CD1c-positive myeloid dendritic cell (primary cell): Measurements from ENCODE around the gene PAM.
A peak's percentile ranks its signal among the peaks of the same experiment; 100 is the strongest.

Experiments
- DNase-seq: peaks from one replicate; pipeline ENCODE4 v3.0.0-alpha.2; 2016; ENCODE audit errors: extremely low spot score

Gene PAM

GRCh38 chr5:102933721-102934459 is 178.8 kb downstream of the PAM start:
- DNase-seq = no peak

GRCh38 chr5:102937894-102938293 is 182.8 kb downstream of the PAM start:
- no peak for DNase-seq

- DNase-seq = no peak
These were observed 186.0 kb downstream of the PAM start for GRCh38 chr5:102941111-102941510.

GRCh38 chr5:102946414-102946813 is 191.3 kb downstream of the PAM start:
- DNase-seq = no peak

DNA sequence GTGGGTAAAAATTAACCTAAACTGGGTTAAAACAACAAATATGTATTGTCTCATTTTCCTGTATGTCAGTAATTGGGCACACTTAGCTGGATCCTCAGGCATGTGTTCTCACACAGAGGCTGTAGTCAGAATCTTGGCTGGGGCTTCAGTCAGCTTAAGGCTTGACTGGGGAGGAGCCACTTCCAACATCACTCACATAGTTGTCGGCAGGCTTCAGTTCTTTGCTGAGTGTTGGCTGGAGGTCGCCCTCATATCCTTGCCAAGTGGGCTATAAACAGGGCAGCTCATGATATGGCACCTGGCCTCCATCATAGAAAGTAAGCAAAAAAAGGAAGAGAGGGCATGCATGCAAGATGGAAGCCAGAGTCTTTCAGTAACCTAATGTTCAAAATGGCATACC is 191.9 kb downstream of the PAM start:
- DNase-seq = no peak

DNA sequence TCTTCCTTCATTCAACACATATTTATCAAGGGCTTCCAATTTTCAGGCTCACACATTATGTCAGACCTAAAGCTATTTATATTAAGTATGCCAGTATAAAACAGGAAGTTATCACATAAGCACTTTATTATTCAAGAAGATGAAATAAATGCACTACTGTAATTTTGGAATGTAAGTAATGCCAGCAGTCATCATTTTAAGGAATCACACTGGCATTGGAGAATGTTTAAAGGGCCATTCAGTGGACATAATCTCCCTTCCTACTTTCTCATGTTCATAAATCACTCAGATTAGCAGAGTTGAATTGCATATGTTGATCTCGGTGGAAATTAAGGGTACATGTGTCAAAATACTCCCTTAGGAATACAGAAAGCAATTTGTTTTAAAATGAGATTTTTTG is 200.4 kb downstream of the PAM start:
- DNase-seq = no peak

DNA sequence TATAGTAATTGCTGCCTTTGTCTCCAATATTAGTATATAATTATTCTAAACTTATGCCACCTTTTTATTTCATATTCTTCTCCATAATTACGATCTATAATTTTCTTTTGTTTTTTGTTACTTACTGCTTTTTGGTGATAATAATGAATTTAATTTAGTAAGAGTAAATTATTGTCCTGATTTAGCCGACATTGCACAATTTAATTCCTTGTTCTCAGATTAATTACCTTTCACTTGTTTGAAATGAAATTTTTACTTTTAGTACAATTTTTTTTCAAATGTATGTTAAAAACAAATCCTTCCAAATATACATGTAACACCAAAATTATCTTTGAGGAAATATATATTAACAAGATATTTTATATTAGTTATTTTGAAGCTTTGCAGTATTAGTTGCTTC is 201.5 kb downstream of the PAM start:
- DNase-seq = no peak

DNA sequence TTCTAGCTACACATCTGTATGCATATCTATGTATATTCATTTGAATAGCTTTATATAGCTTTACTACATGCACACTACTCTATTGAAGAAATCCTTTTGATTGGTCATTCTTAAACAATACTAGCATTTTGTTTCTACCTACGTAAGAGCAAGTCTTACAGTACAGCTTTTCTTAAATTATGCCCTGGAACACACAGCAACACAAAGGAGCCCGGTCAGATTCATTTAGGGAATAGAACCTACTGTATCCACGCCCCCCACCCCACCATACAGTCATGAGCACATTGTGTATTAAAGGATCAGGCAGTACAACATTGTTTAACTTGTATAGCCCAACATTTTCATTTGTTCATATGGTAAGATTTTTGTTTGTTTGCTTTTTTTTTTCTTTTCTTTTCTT is 202.0 kb downstream of the PAM start:
- DNase-seq = no peak

GRCh38 chr5:102958481-102959011 is 203.4 kb downstream of the PAM start:
- DNase-seq = no peak

- DNase-seq = no peak
These were observed 203.9 kb downstream of the PAM start for GRCh38 chr5:102959055-102959454.

DNA sequence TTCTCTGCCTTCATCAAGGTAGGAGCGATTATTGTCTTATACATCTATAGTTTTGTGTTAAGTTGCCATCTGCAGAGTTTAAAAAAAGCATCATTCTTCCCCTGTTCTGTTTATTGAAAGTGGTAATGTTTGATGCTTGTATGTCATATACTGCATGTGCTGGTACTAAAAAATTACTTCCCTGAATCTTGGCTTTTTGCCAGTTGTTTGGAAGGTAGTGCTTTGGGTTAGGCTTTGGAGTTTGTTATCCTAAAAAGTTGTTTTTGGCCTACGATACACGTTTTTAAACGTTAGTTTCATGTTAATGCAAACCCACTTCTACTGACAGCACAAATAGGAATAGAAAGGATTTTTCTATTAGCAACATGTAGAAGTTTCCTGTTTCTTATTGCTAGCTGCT is 206.6 kb downstream of the PAM start:
- DNase-seq = no peak

DNA sequence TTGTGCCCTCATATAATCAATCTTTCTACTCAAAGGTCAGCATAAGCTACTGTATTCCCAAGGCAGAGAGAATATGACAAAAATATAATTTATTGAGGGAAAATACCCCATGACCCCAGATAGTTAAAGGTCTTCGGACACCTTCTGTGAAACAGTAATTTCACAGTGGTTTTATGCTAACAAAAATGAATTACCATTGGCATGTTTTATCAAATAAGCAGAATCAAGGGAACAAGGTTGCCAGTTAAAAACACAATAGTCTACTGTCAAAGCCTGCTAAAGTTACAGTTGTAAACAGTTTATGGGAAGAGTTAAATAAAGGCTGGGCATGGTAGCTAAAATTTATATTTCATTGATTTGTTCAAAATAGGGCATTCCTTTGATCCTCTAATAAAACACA is 210.5 kb downstream of the PAM start:
- DNase-seq = no peak

DNA sequence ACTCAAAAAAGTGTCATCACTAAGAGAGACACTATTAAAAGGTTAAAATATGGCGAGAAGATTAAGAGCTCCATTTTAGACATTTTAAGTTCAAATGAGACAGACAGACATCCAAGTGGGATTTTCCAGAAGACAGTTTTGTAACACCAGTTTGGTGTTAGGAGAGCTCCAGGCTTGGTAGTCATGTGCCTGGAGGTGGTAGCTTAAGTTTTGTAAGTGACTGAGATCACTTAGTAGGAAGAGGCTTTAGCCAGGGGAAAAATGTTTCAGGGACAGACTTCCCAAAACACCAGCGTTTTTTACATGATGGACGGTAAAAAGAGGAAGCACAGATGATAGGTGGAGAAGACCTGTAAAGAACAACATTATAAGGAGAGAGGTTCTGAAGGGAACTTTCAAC is 214.5 kb downstream of the PAM start:
- DNase-seq = peak; percentile 6

- DNase-seq = no peak
These were observed 216.7 kb downstream of the PAM start for GRCh38 chr5:102971676-102972293.

- DNase-seq = no peak
These were observed 219.1 kb downstream of the PAM start for GRCh38 chr5:102974177-102974576.

DNA sequence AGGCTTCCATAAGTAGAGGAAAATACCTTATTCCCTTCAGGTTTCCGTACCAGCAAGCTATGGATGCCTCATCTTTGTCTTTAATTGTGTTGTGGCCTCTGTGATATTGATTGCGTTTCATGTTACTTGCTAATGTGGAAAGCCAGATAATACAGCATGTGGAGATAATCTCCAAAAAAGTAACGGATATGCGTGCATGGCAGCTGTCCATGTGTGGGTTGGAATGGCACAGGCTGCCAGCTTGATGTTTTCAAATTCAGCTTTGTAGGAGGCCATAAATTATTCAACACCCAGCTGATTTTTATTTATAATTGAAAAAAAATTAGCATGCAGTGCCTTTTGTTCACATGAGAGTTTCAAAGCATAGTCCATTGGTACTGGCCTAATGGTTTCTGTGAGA is 219.9 kb downstream of the PAM start:
- DNase-seq = no peak

- DNase-seq = no peak
These were observed 220.5 kb downstream of the PAM start for GRCh38 chr5:102975457-102976182.

DNA sequence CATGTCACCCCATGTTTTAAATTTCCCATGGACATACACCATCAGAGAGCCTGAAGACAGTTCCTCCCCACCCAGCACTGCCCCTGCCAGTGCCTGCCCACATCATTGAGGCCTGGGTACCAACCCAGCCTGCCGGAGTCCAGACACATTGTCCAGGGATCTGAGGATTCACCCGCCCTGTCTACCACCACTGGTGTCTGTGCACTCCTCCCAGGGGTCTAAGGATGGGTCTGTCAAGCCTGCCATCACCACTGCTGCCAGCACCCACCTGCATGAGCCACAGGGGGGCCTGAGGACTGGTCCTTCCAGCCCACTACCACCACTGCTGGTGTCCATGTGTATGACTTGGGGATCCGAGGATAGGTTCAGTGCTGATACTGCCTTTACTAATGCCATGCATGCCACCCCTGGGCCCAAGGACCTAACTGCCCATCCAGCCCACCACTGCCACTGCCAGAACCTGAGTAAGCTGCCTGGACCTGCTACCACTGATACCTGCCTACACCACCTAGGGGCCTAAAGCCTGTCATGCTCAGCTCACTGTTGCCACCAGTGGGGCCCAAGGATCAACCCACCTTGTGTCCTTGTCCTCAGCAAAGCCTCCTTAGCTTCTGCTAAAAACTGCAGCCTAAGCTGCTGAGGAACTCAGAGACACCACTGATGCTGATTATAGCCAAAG is 227.0 kb downstream of the PAM start:
- DNase-seq = no peak

- no peak for DNase-seq
These were observed 231.0 kb downstream of the PAM start for GRCh38 chr5:102986074-102986473.

- no peak for DNase-seq
These were observed 233.4 kb downstream of the PAM start for GRCh38 chr5:102988459-102988858.

- DNase-seq = no peak
These were observed 236.7 kb downstream of the PAM start for GRCh38 chr5:102991802-102992201.

- DNase-seq = no peak
These were observed 241.0 kb downstream of the PAM start for GRCh38 chr5:102996011-102996575.
